ENCODE data around the gene CLCN3.

DNA sequence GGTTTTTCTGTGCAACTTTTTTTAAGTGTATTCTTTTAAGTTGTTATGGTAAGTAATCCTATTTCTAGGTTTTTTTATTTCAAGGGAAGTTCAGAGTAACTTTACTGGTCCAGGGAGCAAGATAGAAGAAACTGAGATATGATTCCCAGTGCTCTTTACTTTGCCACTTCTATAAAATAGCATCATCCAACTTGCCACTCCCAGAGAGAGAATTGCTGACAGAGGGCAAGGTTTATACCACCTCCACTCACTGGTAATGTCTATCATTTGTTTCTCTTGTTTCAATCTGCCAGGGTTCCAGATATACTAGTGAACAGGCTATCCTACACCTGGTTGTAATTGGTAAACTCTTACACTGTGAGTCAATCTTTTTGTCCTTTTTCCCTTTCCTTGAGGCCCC is 3.5 kb upstream of the CLCN3 start:
- TF ChIP-seq, protein P1, sequence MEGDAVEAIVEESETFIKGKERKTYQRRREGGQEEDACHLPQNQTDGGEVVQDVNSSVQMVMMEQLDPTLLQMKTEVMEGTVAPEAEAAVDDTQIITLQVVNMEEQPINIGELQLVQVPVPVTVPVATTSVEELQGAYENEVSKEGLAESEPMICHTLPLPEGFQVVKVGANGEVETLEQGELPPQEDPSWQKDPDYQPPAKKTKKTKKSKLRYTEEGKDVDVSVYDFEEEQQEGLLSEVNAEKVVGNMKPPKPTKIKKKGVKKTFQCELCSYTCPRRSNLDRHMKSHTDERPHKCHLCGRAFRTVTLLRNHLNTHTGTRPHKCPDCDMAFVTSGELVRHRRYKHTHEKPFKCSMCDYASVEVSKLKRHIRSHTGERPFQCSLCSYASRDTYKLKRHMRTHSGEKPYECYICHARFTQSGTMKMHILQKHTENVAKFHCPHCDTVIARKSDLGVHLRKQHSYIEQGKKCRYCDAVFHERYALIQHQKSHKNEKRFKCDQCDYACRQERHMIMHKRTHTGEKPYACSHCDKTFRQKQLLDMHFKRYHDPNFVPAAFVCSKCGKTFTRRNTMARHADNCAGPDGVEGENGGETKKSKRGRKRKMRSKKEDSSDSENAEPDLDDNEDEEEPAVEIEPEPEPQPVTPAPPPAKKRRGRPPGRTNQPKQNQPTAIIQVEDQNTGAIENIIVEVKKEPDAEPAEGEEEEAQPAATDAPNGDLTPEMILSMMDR (conservative IDR thresholded peaks at IDR 0.05; ENCODE audit: low read depth, low read length) = no peak
- no peak for TF ChIP-seq EZH2 (IDR thresholded peaks at IDR 0.05; ENCODE audit: borderline replicate concordance, low read depth, low read length, poor library complexity, severe bottlenecking)
